Fibroblast of pulmonary artery (primary cell): Measurements from ENCODE around the gene CAAP1.

ENCODE experiments used
- DNase-seq: peaks from one replicate; pipeline ENCODE4 v3.0.0-alpha.2; 2010; ENCODE audit warnings: low read depth
- H3K4me3 ChIP-seq: replicated peaks from 2 replicates; pipeline ENCODE4 v1.5.1; 2011; ENCODE audit warnings: low read depth, mild to moderate bottlenecking, control low read depth, low read length, moderate library complexity
- TF ChIP-seq, protein P1 (sequence below): IDR thresholded peaks from 2 replicates; pipeline ENCODE4 v1.5.1; 2011; ENCODE audit warnings: mild to moderate bottlenecking, control low read depth, low read length, inconsistent platforms; ENCODE audit errors: missing control alignments

The CAAP1 gene

GRCh38 chr9:26925609-26926008 is 33.0 kb upstream of the CAAP1 start:
- DNase-seq = no peak
- no peak overlapping the region for H3K4me3 ChIP-seq
- TF ChIP-seq, protein P1, sequence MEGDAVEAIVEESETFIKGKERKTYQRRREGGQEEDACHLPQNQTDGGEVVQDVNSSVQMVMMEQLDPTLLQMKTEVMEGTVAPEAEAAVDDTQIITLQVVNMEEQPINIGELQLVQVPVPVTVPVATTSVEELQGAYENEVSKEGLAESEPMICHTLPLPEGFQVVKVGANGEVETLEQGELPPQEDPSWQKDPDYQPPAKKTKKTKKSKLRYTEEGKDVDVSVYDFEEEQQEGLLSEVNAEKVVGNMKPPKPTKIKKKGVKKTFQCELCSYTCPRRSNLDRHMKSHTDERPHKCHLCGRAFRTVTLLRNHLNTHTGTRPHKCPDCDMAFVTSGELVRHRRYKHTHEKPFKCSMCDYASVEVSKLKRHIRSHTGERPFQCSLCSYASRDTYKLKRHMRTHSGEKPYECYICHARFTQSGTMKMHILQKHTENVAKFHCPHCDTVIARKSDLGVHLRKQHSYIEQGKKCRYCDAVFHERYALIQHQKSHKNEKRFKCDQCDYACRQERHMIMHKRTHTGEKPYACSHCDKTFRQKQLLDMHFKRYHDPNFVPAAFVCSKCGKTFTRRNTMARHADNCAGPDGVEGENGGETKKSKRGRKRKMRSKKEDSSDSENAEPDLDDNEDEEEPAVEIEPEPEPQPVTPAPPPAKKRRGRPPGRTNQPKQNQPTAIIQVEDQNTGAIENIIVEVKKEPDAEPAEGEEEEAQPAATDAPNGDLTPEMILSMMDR = no peak

- DNase-seq = no peak
- no peak overlapping the region for H3K4me3 ChIP-seq
- TF ChIP-seq, protein P1 = no peak
Measured at GRCh38 chr9:26919698-26920097, 27.1 kb upstream of the CAAP1 start.

DNA sequence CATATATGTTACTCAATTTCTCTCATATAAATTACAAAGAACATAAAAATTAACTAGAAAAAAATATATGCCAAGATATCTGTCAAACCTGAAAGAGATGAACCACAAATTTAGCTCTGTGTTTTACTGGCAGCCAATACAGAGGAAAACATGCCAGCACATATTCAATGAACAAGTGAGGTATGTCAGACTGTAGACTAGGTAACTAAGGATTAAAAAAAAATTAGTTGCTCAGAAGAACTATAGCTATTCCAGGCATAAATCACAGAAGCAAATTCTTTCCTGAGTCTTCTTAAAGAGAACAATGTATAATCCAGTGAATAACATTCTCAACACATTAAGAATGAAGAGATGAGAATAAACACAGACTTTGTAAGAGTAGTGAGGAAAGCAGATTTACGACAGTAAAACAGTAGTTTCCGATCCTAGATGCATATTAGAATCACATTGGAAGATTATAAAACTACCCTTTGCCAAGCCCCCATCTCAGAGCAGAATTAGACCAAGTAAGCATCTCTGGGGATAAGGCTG is 20.6 kb upstream of the CAAP1 start:
- TF ChIP-seq, protein P1 = no peak
- DNase-seq = no peak

GRCh38 chr9:26904671-26905070 is 12.1 kb upstream of the CAAP1 start:
- TF ChIP-seq, protein P1 = no peak
- no peak for DNase-seq
- no peak overlapping the region for H3K4me3 ChIP-seq

More for the DNA sequence above, 20.6 kb upstream of the CAAP1 start:
- no peak overlapping the region for H3K4me3 ChIP-seq

DNA sequence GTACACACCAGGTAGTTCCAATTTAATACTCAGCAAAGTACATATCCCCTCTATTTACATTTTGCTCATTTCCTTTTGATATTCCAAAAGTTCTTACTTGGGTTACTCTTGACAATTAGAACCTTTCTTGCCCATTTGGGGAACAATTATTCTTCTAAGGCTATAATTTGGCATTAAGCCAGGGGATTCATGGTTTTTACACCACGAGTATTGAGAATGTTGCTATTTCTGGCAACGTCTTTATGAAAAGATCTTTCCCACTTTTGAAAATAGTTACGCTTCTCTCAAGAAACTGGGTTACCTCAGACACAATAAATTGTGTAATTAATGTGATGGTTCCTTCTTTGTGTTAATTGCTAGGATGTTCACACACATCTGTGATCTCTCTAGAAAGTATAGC is 11.5 kb upstream of the CAAP1 start:
- DNase-seq = no peak
- no peak overlapping the region for H3K4me3 ChIP-seq
- TF ChIP-seq, protein P1 = no peak

- H3K4me3 ChIP-seq = peak overlapping the region; percentile 98
- TF ChIP-seq, protein P1 = no peak
- no peak for DNase-seq
Measured at GRCh38 chr9:26893030-26893676, 551 bp upstream of the CAAP1 start.

DNA sequence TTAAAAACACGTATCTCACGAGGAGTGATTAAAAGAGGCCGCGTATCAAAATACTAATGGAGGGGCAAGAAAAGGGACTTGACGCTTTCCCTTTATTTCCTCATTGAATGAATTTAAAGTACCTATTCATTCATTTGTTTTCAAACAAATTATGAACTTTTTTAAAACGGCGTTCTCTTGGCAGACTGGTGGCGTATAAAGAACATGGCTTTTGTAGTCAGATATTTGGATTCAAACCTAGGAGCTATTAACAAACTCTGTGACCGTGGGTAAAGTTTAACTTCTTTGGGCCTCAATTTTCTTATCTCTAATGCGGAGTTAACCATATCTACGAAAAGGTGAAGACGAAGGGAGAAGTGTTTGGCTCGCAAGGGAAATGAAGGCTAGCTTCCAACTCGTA is 876 bp downstream of the CAAP1 start:
- H3K4me3 ChIP-seq = peak overlapping the region; percentile 98
- TF ChIP-seq, protein P1 = no peak
- DNase-seq = no peak
